HG03439 (cell line): ENCODE measurements around the gene HECTD3.
A peak's percentile ranks its signal among the peaks of the same experiment; 100 is the strongest.
"Not testable (repeated sequence)": the region's sequence is repeated elsewhere in the genome, so short reads cannot be mapped to it uniquely, and the experiment has no call there.

Experiments
- ATAC-seq: cut with Tn5 transposase; IDR thresholded peaks from one replicate; pipeline ENCODE4 v1.9.1; 2021; ENCODE audit warnings: mild to moderate bottlenecking, moderate library complexity; ENCODE audit not compliant: unreplicated experiment

Gene HECTD3

DNA sequence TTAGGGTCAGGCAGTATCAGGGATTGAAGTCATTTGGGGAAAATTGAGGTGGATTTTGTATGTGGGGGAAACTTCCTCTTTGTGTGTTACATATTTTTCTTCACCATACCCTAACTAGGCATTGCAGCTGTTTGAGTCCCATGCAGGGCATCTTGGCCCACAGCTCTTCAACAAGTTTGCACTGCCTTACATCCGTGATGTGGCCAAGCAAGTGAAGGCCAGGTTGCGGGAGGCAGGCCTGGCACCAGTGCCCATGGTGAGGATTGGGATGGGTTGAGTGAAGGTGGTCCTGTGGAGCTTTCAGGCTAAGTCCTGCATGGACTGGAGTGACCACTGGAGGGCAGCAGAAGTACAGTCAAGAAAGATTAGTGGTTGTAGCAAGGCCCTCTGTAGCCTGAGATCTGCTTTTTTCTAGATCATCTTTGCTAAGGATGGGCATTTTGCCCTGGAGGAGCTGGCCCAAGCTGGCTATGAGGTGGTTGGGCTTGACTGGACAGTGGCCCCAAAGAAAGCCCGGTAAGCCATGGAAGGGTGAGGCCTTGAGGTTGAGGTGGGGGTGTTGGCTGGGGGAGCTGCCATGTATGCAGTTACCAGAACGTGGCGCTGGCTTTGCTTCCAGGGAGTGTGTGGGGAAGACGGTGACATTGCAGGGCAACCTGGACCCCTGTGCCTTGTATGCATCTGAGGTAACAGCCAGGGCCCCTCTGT, 3.4 kb upstream of the HECTD3 start:
- ATAC-seq: no peak

DNA sequence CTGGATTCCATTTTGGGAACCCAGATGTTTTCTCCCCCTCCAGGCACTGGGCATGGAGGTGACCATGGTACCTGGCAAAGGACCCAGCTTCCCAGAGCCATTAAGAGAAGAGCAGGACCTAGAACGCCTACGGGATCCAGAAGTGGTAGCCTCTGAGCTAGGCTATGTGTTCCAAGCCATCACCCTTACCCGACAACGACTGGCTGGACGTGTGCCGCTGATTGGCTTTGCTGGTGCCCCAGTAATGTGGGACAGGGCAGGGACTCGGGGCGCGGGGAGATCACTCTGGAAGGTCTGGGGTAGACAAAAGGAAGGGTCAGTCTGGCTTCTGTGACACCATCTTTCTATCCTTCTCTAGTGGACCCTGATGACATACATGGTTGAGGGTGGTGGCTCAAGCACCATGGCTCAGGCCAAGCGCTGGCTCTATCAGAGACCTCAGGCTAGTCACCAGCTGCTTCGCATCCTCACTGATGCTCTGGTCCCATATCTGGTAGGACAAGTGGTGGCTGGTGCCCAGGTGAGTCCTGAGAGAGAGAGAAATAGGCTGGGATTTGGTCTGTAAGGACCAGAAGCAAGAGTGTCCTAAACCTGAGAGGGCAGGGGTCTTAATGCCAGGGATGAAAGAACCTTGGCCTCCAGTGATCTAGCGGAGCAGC, 2.6 kb upstream of the HECTD3 start:
- no peak for ATAC-seq

DNA sequence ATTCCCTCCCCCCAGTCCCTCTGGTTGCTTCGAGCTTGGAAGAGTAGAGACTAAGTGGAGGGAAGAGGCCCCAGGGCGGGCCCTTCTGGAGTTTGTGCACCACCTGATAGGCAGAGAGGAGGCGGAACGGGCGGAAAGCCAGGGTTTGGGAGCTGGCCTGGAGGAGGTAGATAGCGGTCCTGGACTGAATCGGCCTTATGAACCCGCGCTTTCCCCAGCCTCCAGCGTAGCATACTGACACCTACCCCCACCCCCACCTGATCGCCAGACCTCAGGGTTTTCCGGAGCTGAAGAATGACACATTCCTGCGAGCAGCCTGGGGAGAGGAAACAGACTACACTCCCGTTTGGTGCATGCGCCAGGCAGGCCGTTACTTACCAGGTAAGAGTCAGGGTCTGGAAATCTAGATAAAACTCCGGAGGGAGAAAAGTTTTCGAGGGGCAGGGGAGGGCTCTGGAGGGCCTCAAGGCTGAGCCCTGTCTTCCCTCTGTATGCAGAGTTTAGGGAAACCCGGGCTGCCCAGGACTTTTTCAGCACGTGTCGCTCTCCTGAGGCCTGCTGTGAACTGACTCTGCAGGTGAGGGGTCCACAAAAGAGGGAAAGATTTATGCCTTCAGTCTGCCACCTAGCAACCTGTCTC, 1.6 kb upstream of the HECTD3 start:
- no peak for ATAC-seq

DNA sequence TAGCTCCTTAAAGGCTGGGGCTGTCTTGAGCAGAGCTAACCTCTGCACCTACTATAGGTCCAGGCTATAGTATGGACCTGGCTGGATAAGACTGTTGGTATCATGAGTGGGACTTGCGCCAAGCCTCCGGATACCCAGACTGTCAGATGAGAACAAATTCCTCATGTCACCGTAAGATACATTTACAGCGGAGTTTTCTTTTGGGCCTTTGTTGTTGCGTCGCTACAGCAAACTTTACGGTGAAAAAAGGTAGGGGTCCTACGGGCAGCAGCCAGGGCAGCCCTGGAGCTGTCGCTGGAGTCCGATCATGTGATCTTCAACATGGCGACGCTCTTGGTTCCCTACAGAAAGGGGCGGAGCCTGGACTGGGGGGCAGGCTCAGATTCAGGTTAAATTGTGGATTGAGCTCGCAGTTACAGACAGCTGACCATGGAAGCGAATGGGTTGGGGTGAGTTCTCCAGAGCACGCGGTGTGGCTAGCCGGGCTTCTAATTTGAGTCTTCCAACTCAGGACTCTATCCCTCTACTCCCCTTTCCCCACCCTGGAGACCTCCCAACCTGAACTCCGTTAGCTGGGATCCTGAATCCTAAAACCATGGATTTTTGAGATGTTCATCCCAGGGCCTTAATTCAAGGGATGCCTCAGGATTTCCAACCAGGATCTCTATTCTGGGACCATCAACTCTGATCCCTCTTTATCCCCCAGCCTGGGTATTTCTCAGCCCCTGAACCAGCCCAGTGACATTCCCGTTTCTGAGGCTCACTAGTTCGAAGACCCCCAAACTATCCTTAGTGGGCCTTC, 914 bp upstream of the HECTD3 start, which contains the start of gene UROD:
Gene UROD, plus strand, starts transcription at position 418 of the 802 bp plus-strand sequence. Its CDS starts 12 bp downstream, at position 430.
- peak; percentile 63 for ATAC-seq

DNA sequence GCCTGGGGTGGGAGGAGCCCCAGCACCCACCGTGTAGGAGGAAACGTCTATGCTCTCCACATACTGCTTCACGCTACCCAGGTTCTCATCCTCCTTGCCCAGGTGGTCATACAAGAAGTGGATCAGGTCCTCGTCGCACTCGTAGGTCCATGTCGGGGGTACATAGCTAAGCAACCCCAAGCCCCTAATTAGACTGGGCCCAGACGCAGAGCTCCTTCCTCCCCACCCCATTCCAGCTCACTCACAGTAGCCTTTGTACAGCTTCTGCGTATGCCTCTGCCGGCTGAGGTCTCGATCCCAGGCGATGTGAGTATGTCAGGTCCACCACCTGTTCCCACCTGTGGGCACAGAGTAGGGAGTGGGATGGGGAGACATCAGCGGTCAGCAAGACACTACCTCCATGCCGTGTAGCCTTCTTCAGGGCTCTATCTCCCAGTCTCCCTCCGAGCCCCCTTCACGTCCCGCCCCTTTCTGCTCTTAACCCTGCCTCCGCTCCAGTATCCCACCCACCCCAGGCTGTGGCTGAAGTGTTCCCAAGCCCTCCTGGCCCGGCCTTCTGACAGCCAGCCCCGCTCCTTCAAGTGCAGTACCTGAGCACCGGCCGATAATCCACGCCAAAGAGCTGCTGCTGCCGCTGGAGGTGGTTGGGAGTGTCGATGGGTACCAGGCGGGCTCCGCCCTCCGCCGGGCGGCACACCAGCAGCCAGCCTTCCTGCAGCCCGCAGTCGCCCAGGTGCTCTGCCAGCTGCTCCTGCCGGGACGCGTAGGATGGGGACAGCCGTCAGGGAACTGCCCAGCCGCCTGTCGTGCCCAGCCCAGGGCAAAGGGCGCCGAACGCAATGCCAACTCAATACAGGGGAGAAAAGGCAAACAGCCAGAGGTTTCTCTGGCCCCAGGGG, 919 bp downstream of the HECTD3 start:
- ATAC-seq: no peak

DNA sequence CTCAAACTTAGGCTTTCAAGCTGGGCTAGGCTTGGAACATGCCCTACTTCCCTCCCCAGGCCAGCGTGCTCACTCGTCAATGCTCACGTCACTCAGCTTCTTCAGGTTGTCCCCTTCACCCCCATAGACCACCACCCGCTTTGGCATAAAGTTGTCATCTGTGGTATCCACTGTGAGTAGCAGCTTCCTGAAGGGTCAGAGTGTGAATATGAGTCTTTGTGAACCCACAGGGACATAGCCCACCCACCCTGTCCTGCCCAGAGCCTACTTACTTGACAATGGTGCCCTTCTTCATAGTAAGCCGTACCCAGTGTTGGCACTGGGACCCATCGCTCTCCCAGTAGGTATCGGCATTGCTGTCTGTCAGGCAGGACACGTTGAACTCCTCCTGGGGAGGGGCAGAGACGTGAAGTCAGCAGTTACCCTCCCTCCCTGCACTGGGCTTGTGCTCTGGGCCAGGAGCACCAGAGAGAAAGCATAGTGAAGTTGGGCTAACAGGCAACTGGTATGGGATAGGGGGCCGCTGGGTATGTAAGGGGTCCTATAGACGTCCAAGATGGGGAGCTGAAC, 1.7 kb downstream of the HECTD3 start:
- no peak for ATAC-seq

DNA sequence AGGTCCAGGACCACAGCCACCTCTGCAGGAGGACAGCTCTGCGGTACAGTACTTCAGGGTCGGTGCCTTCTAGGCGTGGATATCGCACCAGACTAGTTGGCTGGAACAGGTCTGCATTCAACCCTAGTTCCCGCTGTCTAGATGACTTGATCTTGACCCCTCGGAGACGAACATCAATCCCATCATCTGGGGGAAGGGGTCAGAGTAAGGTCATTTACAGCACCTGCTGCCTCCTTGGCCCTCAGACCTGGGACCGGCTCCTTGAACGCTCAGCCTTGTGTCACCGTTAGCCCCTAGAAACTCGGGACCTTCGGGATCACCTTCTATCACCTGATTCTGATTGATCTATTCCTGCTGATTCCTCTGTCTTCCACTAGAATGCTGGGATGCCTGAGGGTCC, 2.6 kb downstream of the HECTD3 start:
- ATAC-seq: no peak

DNA sequence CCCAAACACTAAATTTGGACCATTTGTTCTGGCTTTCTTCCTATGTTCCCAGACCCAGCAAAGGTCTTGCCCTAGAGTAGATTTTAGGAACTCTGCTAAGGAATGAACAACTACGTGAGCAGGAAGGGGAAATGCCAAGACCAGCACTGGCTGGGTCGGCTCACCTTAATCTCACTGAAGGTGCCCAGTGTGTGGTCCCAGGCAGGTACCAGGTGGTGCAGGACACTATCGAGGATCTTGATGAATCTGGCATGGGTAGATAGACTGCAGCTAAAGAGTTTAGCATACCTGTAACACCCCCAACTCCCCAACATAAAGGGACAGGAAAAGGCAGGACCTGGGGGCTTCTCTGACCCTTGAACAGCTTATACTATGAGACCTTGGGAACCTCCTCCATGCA, 3.0 kb downstream of the HECTD3 start:
- ATAC-seq: no peak

DNA sequence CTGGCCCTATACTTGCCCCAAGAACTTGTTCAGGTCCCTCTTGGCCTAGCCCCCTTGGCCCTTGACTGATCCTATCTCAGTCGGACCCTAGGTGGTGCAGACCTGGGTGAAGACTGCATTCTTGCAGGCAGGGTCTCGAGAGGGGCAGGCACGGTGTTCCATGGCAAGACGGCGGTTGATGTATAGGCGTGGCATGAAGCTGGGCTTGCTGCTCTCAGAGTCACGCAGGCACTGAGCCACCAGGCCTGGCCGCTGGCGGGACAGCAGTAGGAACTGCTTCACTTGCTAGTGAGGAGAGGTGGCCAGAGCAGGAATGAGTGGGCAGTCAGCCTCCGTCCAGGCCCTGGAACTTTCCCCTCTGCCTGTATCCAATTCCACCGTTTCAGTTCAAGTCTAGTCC, 3.8 kb downstream of the HECTD3 start:
- no peak for ATAC-seq

DNA sequence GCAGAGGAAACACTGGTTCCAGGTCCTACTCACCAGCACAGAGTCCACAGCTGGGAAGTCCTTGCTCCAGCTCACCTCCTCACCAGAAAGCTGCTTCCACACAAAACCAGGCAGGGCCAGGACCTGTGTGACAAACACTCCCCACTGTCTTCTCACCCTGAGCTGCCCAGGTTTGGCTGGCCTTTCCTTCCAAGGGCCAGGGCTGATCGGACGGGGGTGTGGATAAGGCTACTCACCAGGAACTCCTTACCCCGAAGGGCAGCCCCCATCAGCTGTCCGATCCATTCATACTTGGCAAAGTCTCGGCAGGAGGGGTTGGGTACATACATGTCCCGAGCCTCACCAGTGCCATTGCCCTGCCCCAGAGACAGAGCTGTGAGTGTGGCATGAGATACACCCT, 5.4 kb downstream of the HECTD3 start:
- ATAC-seq: no peak

DNA sequence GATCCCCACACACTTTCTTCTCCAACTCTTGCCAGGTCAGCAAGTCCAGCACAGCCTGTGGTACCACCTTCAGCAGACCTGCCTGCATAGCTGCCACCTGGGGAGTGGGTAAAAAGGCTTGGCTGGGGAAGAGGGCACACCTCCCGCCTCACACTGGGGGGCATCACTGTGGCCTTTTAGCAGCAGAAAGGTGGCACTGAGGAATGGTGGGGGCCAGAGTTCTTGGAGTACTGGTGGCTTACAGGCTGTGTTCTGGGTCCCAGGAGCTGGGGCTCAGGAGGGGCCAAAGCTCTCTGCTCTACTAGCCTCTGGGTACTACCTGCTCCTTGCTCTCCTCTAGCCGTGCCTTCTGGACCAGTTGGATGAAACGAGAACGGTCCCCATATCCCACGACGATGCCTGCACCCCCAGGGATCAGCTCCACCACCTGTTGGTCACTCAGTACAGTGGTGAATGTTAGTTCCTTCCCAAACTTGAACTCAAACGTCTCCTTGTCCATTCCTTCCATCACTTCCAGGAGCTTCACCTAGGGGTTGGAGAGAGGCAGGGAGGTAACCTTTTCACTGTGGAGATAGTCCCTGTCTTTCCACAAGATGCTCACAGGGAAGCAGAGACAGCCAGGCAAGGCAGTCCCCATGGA, 6.7 kb downstream of the HECTD3 start:
- ATAC-seq: no peak

DNA sequence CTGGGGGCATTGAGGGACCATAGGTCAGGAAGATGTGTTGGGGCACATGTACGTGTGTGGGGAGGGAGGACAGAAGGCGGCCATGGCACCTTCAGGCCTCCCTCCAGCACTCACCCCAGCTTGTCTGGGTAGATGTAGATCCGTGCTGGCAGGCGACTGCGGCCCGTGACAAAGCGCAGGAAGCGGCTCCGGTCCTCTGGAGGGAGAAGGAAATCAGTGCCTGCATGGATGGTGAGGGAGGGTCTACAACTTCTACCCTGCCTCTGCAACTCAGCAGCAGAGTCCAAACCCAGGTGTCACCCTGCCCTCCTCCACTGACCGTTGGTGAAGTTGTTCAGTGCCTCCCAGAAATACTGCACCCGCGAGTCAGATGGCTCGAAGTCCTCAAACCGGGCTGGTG, 7.4 kb downstream of the HECTD3 start:
- ATAC-seq: no peak

DNA sequence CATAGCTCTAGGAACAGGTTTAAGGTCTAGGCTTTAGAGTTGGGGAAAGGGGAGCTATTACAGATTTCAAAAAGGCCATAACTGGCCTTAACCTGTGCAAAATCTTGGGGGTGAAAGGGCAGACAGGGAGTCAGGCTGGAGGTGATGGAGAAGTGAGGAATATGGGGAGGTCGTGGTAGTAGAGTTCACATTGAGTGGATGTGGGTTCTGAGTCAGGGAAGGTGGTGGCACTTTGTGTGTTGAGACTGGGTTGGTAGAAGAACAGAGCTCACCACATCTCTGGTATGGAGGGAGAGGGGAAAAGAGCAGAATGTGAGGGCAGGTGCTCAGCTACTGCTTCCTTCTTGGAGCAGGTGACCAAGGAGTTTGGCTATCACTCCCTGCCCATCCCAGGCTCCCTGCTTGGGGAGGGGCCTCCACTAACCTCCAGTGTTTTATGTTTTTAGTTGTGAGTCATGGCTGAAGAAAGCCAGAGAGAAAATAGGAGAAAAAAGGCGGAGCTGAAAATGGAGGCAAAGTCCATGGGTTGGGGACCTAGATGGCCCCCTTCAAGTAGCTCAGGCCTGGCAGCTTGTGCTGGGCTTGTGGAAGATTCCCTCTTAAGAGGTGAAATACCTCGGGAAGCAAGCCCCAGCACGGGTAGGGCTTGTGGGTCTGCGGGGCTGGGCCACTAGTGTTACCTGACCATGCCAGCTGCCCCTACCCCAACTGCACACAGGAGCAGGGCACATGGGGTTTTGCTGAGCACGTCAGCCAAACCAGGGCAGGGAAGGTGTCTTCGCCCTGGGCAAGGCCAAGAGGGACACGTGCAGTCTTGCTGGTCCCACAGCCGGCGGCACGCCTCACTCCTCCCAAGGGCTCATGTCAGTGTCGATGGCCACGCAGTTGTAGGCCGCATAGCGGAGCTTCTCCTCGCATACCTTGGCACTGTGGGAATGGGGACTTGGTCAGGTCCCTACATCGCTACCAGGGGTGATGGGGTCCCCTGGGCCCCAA, 8.2 kb downstream of the HECTD3 start:
- ATAC-seq: no peak

DNA sequence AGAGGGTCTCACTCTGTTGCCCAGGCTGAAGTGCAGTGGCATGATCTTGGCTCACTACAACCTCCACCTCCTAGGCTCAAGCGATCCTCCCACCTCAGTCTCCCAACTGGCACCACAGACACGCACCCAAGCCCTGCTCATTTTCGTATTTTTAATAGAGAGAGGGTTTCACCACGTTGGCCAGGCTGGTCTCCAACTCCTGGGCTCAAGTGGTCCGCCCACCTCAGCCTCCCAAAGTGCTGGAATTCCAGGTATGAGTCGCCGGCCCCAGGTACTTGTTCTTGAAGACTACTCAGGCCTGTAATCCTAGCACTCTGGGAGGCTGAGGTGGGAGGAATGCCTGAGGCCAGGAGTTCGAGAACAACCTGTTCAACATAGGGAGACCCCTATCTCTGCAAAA, 9.5 kb downstream of the HECTD3 start:
- not testable (repeated sequence) for ATAC-seq

DNA sequence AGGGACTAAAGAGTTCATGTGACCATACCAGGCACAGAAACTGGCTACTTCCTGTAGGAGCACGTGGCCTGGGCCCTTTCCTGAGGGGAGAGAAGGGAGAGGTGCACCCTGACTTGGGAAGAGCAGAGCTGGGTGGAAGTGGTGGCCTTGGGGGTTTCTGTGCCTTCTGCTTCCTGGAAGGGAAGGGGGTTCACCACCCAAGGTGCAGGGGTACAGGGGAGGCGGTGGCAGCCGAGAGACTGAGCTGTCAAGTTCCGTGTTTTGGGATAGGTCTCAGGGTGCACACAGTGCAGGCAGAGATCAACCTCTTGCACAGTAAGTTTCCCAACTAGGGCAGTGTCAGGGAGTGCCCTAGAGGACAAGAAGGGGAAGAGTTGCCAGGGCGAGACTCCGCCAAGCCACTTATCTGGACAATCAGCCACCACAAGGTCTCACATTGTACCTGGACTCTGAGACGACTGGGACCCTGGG, 10.1 kb downstream of the HECTD3 start:
- ATAC-seq: no peak

DNA sequence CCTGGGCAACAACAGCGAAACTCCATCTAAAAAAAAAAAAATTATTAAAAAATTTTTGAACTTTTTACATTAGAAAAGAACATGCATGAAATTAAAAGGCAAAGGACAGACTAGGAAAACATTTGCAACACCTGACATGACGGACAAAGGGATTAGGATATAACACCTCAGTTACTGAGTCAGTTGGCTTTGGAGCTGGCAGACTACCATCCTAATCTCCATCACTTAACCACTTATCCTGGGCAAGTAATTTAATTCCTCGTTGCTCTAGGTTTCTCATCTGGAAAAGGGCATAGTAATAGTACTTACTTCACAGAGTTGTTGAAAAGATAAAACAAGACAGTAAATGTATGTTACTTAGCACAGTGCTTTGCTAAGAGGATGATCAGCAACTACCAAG, 11.9 kb downstream of the HECTD3 start:
- no peak for ATAC-seq

DNA sequence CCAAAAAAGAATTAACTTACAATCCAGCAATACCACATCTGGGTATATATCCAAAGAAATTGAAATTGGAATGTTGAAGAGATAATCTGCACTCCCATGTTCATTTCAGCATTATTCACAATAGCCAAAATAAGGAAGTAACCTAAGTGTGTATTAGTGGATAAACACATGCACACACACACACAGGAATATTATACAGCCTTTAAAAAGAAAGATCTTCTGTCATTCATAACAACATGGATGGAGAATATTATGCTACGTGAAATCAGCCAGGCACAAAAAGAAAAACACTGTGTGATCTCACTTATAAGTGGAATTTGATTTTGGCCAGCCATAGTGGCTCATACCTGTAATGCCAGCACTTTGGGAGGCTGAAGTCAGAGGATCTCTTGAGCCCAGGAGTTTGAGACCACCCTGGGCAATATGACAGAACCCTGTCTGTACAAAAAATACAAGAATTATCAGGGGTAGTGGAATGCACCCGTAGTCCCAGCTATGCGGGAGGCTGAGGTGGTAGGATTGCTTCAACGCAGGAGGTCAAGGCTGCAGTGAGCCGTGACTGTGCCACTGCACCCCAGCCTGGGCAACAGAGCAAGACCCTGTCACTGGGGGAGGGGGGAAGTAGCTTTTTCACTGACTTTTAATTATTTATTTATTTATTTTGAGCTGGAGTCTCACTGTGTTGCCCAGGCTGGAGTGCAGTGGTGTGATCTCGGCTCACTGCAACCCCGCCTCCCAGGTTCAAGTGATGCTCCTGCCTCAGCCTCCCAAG, 15.5 kb downstream of the HECTD3 start:
- no peak for ATAC-seq
